ENCODE data around the gene OR6Q1.

Gene OR6Q1

GRCh38 chr11:58006940-58007339 lies 23.8 kb upstream of the OR6Q1 start:
- H3K9ac ChIP-seq, result no peak overlapping the region
- H2AFZ ChIP-seq (ENCODE audit: low read depth), result no peak overlapping the region
- H3K4me2 ChIP-seq, result no peak overlapping the region
- no peaks in the 10 kb centered on the region for H3K36me3 ChIP-seq (ENCODE audit: insufficient read depth)
- H3K79me2 ChIP-seq (ENCODE audit: insufficient read depth, low read depth), result no peaks in the 10 kb centered on the region
- no peaks in the 10 kb centered on the region for H3K27me3 ChIP-seq (ENCODE audit: insufficient read depth, low read depth)
- H4K20me1 ChIP-seq (ENCODE audit: insufficient read depth), result no peaks in the 10 kb centered on the region
- H3K4me1 ChIP-seq (ENCODE audit: low read depth, poor library complexity, severe bottlenecking), result peaks cover 6% of the 10 kb centered on the region
- TF ChIP-seq CTCF (conservative IDR thresholded peaks at IDR 0.05; ENCODE audit: low read depth, low read length), result no peak
- no peak overlapping the region for H3K4me3 ChIP-seq (IDR thresholded peaks at IDR 0.05; ENCODE audit: insufficient read depth, low read depth, low read length)
- no peak overlapping the region for H3K27ac ChIP-seq

- no peaks in the 10 kb centered on the region for H4K20me1 ChIP-seq (ENCODE audit: insufficient read depth)
- H3K4me2 ChIP-seq, result no peak overlapping the region
- no peaks in the 10 kb centered on the region for H3K79me2 ChIP-seq (ENCODE audit: insufficient read depth, low read depth)
- H3K27me3 ChIP-seq (ENCODE audit: insufficient read depth, low read depth), result no peaks in the 10 kb centered on the region
- no peaks in the 10 kb centered on the region for H3K4me1 ChIP-seq (ENCODE audit: low read depth, poor library complexity, severe bottlenecking)
- no peak for TF ChIP-seq CTCF (conservative IDR thresholded peaks at IDR 0.05; ENCODE audit: low read depth, low read length)
- H3K4me3 ChIP-seq (IDR thresholded peaks at IDR 0.05; ENCODE audit: insufficient read depth, low read depth, low read length), result no peak overlapping the region
- H3K36me3 ChIP-seq (ENCODE audit: insufficient read depth), result no peaks in the 10 kb centered on the region
- no peak overlapping the region for H3K9ac ChIP-seq
- H2AFZ ChIP-seq (ENCODE audit: low read depth), result no peak overlapping the region
- H3K27ac ChIP-seq, result no peak overlapping the region
Measured at GRCh38 chr11:58011771-58012170, 19.0 kb upstream of the OR6Q1 start.

- Histone ChIP-seq H3K4me2 (no peak within 1 kb of the TSS), H3K27ac (no peak within 1 kb of the TSS), H3K27me3 (ENCODE audit: insufficient read depth, low read depth) (no peaks in the 10 kb centered on the region), H2AFZ (ENCODE audit: low read depth) (no peak within 1 kb of the TSS), H3K4me3 (IDR thresholded peaks at IDR 0.05; ENCODE audit: insufficient read depth, low read depth, low read length) (no peak within 1 kb of the TSS), H3K79me2 (ENCODE audit: insufficient read depth, low read depth) (no peaks in the 10 kb centered on the region), H4K20me1 (ENCODE audit: insufficient read depth) (no peaks in the 10 kb centered on the region), H3K36me3 (ENCODE audit: insufficient read depth) (no peaks in the 10 kb centered on the region), H3K9ac (no peak within 1 kb of the TSS), H3K4me1 (ENCODE audit: low read depth, poor library complexity, severe bottlenecking) (no peaks in the 10 kb centered on the region)
- TF ChIP-seq CTCF (conservative IDR thresholded peaks at IDR 0.05; ENCODE audit: low read depth, low read length), result no peak
Measured at GRCh38 chr11:58023435-58023931, 7.3 kb upstream of the OR6Q1 start, which contains the start of gene OR9Q1. TSS of gene OR9Q1 (plus strand) at chr11:58023881. CDS start at chr11:58179445, 155,564 bp downstream.

GRCh38 chr11:58024601-58025091 lies 6.1 kb upstream of the OR6Q1 start:
- Histone ChIP-seq H3K27me3 (ENCODE audit: insufficient read depth, low read depth) (no peaks in the 10 kb centered on the region), H3K79me2 (ENCODE audit: insufficient read depth, low read depth) (no peaks in the 10 kb centered on the region)

More at GRCh38 chr11:58024601-58025091, 6.1 kb upstream of the OR6Q1 start:
- Histone ChIP-seq H3K9ac (no peak overlapping the region), H3K27ac (no peak overlapping the region), H3K4me1 (ENCODE audit: low read depth, poor library complexity, severe bottlenecking) (no peaks in the 10 kb centered on the region), H3K4me2 (no peak overlapping the region), H4K20me1 (ENCODE audit: insufficient read depth) (no peaks in the 10 kb centered on the region), H3K36me3 (ENCODE audit: insufficient read depth) (no peaks in the 10 kb centered on the region), H2AFZ (ENCODE audit: low read depth) (no peak overlapping the region), H3K4me3 (IDR thresholded peaks at IDR 0.05; ENCODE audit: insufficient read depth, low read depth, low read length) (no peak overlapping the region)
- no peak for TF ChIP-seq CTCF (conservative IDR thresholded peaks at IDR 0.05; ENCODE audit: low read depth, low read length)
